DND-41 (cell line): ENCODE measurements around the gene TP53I11.

ENCODE experiments used
- ATAC-seq: fragments of 200-7000 bp; cut with Tn5 transposase; 3 replicates; pipeline ENCODE4 v1.9.1; 2021; ENCODE audit warnings: low read depth; ENCODE audit not compliant: insufficient read depth
- DNase-seq: peaks from one replicate; pipeline ENCODE4 v3.0.0-alpha.2; 2020
- H2AFZ ChIP-seq: 2 replicates; pipeline ENCODE4 v1.6.0; 2012; ENCODE audit warnings: low read depth, low read length
- H3K27ac ChIP-seq: 2 replicates; pipeline ENCODE4 v1.5.1; 2012; ENCODE audit warnings: low read length, inconsistent platforms
- H3K27me3 ChIP-seq: fragments of 200-600 bp; sonication (generic); 2 replicates; pipeline ENCODE4 v1.6.0; 2012; ENCODE audit warnings: low read length, mild to moderate bottlenecking, inconsistent platforms; ENCODE audit not compliant: insufficient read depth, poor library complexity
- H3K36me3 ChIP-seq: 2 replicates; pipeline ENCODE4 v1.5.1; 2012; ENCODE audit warnings: low read length, inconsistent platforms; ENCODE audit not compliant: insufficient read depth
- H3K4me1 ChIP-seq: 2 replicates; pipeline ENCODE4 v1.5.1; 2012; ENCODE audit warnings: mild to moderate bottlenecking, low read length; ENCODE audit not compliant: insufficient read depth
- H3K4me2 ChIP-seq: 2 replicates; pipeline ENCODE4 v1.6.0; 2012; ENCODE audit warnings: mild to moderate bottlenecking, moderate library complexity, low read length, inconsistent platforms; ENCODE audit not compliant: insufficient read depth
- H3K4me3 ChIP-seq, 2 experiments: fragments of 200-600 bp in 1 of 2; shearing (Covaris generic) in 1 of 2; 2 replicates each; pipeline ENCODE4 v1.5.1; 2012 to 2016; ENCODE audit warnings: inconsistent platforms in 2 of 2, low read length in 2 of 2, mild to moderate bottlenecking in 2 of 2, low read depth in 1 of 2, moderate library complexity in 1 of 2
- H3K79me2 ChIP-seq: 2 replicates; pipeline ENCODE4 v1.6.0; 2012; ENCODE audit warnings: low read length, inconsistent platforms; ENCODE audit not compliant: insufficient read depth
- H3K9ac ChIP-seq: 2 replicates; pipeline ENCODE4 v1.6.0; 2012; ENCODE audit warnings: low read depth, mild to moderate bottlenecking, inconsistent platforms, low read length, moderate library complexity
- H3K9me3 ChIP-seq: 2 replicates; pipeline ENCODE4 v1.5.1; 2012; ENCODE audit warnings: low read length, moderate library complexity, mild to moderate bottlenecking, inconsistent platforms; ENCODE audit not compliant: insufficient read depth, severe bottlenecking
- H4K20me1 ChIP-seq: 2 replicates; pipeline ENCODE4 v1.6.0; 2012; ENCODE audit warnings: low read length; ENCODE audit not compliant: insufficient read depth
- EZH2 ChIP-seq: IDR thresholded peaks from 3 replicates; pipeline ENCODE4 v1.6.1; 2012; ENCODE audit warnings: borderline replicate concordance, low read depth, mild to moderate bottlenecking, moderate library complexity, low read length, inconsistent platforms; ENCODE audit not compliant: severe bottlenecking
- TF ChIP-seq, protein P1 (sequence below): IDR thresholded peaks from 2 replicates; pipeline ENCODE4 v1.5.1; 2012; ENCODE audit warnings: borderline replicate concordance, low read length, moderate library complexity, mild to moderate bottlenecking; ENCODE audit not compliant: poor library complexity, severe bottlenecking; ENCODE audit errors: extremely low read depth

The TP53I11 gene

DNA sequence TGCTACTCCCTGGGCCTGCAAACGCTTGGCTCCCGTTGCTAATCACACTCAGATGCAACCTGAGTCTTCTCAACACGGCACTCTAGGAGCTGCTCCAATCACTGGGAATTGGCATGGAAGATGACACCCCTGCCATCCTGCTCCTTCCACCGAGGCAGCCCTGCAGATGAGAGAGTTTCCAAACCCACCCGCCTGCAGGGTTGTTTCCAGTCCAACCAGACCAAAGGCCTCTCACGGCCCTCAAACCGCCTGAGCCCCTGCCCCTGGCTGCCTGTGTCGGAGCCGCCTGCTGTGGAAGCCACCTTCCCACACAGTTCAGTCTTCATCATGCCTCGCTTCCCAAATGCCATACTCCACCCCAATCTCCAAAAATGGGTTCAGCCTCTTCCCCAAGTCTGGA, 36.8 kb upstream of the TP53I11 start:
- no peaks in the 10 kb centered on the region for H3K79me2 ChIP-seq
- H2AFZ ChIP-seq = no peak overlapping the region
- H3K9me3 ChIP-seq = no peaks in the 10 kb centered on the region
- H3K4me1 ChIP-seq = no peaks in the 10 kb centered on the region
- no peaks in the 10 kb centered on the region for H3K36me3 ChIP-seq
- TF ChIP-seq, protein P1, sequence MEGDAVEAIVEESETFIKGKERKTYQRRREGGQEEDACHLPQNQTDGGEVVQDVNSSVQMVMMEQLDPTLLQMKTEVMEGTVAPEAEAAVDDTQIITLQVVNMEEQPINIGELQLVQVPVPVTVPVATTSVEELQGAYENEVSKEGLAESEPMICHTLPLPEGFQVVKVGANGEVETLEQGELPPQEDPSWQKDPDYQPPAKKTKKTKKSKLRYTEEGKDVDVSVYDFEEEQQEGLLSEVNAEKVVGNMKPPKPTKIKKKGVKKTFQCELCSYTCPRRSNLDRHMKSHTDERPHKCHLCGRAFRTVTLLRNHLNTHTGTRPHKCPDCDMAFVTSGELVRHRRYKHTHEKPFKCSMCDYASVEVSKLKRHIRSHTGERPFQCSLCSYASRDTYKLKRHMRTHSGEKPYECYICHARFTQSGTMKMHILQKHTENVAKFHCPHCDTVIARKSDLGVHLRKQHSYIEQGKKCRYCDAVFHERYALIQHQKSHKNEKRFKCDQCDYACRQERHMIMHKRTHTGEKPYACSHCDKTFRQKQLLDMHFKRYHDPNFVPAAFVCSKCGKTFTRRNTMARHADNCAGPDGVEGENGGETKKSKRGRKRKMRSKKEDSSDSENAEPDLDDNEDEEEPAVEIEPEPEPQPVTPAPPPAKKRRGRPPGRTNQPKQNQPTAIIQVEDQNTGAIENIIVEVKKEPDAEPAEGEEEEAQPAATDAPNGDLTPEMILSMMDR = no peak
- TF ChIP-seq EZH2 = no peak
- no peaks in the 10 kb centered on the region; the same call in 1 of the 2 replicates for H4K20me1 ChIP-seq
- no peak overlapping the region for H3K4me3 ChIP-seq
- ATAC-seq (no peak), DNase-seq (no peak)
- no peak overlapping the region for H3K4me2 ChIP-seq
- peaks cover 5% of the 10 kb centered on the region for H3K27me3 ChIP-seq
- no peak overlapping the region for H3K9ac ChIP-seq
- H3K27ac ChIP-seq = no peak overlapping the region

DNA sequence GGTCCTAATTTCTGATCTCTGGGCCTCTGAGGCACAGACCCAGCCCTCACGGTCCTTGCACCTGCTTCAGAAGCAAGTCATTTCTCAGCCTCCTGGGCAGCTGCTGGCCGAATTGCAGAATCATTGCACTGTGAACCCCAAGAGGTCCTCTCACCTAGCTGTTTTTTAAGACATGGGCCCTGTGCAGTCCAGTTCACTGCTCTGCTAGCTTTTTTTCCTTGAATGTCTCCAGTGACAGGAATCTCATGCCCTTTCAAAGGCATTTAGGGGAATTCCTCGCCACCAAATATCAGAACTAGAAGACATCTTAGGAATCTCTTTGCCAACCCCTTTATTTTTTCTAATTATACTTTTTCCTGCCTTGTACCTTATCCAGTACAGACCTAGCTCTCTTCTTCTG, 35.6 kb upstream of the TP53I11 start:
- Histone ChIP-seq H3K79me2 (no peaks in the 10 kb centered on the region), H3K27ac (no peak overlapping the region), H3K27me3 (peaks cover 2% of the 10 kb centered on the region), H3K4me2 (no peak overlapping the region), H4K20me1 (no peaks in the 10 kb centered on the region), H3K36me3 (no peaks in the 10 kb centered on the region), H3K4me1 (no peaks in the 10 kb centered on the region), H2AFZ (no peak overlapping the region), H3K9me3 (no peaks in the 10 kb centered on the region), H3K9ac (no peak overlapping the region), H3K4me3 (no peak overlapping the region)
- DNase-seq (no peak), ATAC-seq (no peak)
- no peak for TF ChIP-seq EZH2
- TF ChIP-seq, protein P1 = no peak

DNA sequence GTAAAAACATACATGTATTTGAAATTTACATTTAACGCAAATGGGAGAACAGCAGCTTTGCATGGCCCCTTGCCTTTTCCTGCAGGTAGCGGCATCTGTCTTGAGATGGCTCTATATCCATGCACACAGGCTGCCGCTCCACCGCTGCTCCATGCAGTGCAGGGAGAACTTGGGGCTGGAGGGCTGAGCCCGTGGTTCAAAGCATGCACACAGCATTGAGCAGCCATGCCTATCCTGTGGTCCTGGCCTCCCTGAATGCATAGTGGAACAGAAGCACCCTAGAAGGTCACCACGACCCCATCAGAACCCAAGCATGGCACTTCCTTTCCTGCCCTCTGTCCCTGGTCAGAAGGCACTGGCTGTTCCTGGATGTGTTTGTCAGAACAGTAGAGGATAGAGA, 35.0 kb upstream of the TP53I11 start:
- H3K4me1 ChIP-seq = no peaks in the 10 kb centered on the region
- no peak overlapping the region for H3K9ac ChIP-seq
- no peaks in the 10 kb centered on the region for H3K36me3 ChIP-seq
- H3K4me2 ChIP-seq = no peak overlapping the region
- TF ChIP-seq, protein P1 = no peak
- no peak for TF ChIP-seq EZH2
- peaks cover 2% of the 10 kb centered on the region for H3K27me3 ChIP-seq
- H4K20me1 ChIP-seq = no peaks in the 10 kb centered on the region
- no peak overlapping the region for H2AFZ ChIP-seq
- H3K79me2 ChIP-seq = no peaks in the 10 kb centered on the region
- no peak overlapping the region for H3K27ac ChIP-seq
- no peak overlapping the region for H3K4me3 ChIP-seq
- DNase-seq = no peak
- H3K9me3 ChIP-seq = no peaks in the 10 kb centered on the region
- no peak for ATAC-seq

DNA sequence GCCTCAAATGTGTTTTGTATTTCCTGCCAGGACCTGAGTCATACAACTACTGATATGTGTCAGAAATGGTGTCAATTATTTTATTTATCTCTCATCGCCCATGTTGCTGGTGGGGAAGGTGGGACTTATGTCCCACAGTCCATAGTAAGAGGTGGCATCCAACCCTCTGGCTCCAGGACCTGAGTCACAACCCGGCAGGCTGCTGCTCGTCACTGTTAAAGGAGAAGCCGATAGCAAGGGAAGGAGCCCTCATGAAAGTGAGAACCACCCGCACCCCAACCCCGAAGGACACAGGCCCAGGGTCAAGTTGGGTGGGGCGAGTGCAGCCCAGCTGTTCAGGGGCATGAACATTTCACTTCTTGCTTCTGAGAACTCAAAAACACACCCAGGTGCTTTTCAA, 33.1 kb upstream of the TP53I11 start:
- no peak overlapping the region for H2AFZ ChIP-seq

More for the DNA sequence above, 33.1 kb upstream of the TP53I11 start:
- H3K4me2 ChIP-seq = no peak overlapping the region
- H3K36me3 ChIP-seq = no peaks in the 10 kb centered on the region
- H4K20me1 ChIP-seq = no peaks in the 10 kb centered on the region
- ATAC-seq (no peak), DNase-seq (no peak)
- TF ChIP-seq, protein P1 = no peak
- TF ChIP-seq EZH2 = no peak
- no peaks in the 10 kb centered on the region for H3K79me2 ChIP-seq
- H3K9me3 ChIP-seq = no peaks in the 10 kb centered on the region
- H3K27me3 ChIP-seq = peaks cover 2% of the 10 kb centered on the region
- no peak overlapping the region for H3K4me3 ChIP-seq
- no peaks in the 10 kb centered on the region for H3K4me1 ChIP-seq
- H3K9ac ChIP-seq = no peak overlapping the region
- no peak overlapping the region for H3K27ac ChIP-seq
